Right lobe of liver (tissue), 6 donors: ENCODE measurements around the gene SUPV3L1. TPM values are rescaled to one million over a fixed set of nuclear protein-coding genes. Genes with fewer than 3 reads are reported as not detected.
A peak's percentile ranks its signal among the peaks of the same experiment; 100 is the strongest.

Source experiments
- ATAC-seq, 4 donors: fragments of 200-7000 bp; cut with Tn5 transposase; one replicate each; pipeline ENCODE4 v1.9.1; 2020; ENCODE audit warnings: mild to moderate bottlenecking in 4 of 4, moderate library complexity in 4 of 4
- DNase-seq, 3 donors: peaks; one replicate each; pipeline ENCODE4 v3.0.0-alpha.2; 2020
- H3K27ac ChIP-seq, 3 donors: fragments of 200-600 bp; one replicate each; pipeline ENCODE4 v1.8.0; 2022
- H3K27me3 ChIP-seq, 2 donors: fragments of 200-600 bp; one replicate each; pipeline ENCODE4 v1.8.0; 2022
- H3K36me3 ChIP-seq, 4 donors: fragments of 200-600 bp; sonication (generic) in 1 of 4; one replicate each; pipeline versions ENCODE4 v1.5.1 to v1.8.0; 2017 to 2022; ENCODE audit warnings: control low read depth in 1 of 4
- H3K4me1 ChIP-seq, 4 donors: fragments of 200-600 bp; sonication (generic) in 1 of 4; one replicate each; pipeline versions ENCODE4 v1.5.1 to v1.8.0; 2017 to 2022; ENCODE audit warnings: control low read depth in 1 of 4
- H3K4me3 ChIP-seq, 3 donors: fragments of 200-600 bp; one replicate each; pipeline ENCODE4 v1.8.0; 2022
- H3K9me3 ChIP-seq, 4 donors: fragments of 200-600 bp; sonication (generic) in 1 of 4; one replicate each; pipeline versions ENCODE4 v1.5.1 to v1.8.0; 2017 to 2022; ENCODE audit warnings: control low read depth in 1 of 4
- CTCF ChIP-seq, 4 donors: fragments of 200-600 bp in 3 of 4; fragments of 450-650 bp in 1 of 4; IDR thresholded peaks; one replicate each; pipeline versions ENCODE4 v1.5.1 to v1.8.0; 2016 to 2022; ENCODE audit warnings: antibody characterized with exemption in 4 of 4, mild to moderate bottlenecking in 2 of 4
- POLR2A ChIP-seq: fragments of 450-650 bp; IDR thresholded peaks from one replicate; pipeline ENCODE4 v1.6.1; 2017; ENCODE audit warnings: antibody characterized with exemption, mild to moderate bottlenecking
- WGBS: methylation state at CpG from one replicate; pipeline ENCODE4 v1.1.6; 2018; ENCODE audit warnings: low coverage, low lambda C conversion rate; ENCODE audit not compliant: insufficient coverage; ENCODE audit errors: missing lambda C conversion rate; 5-methylcytosine and 5-hydroxymethylcytosine counted together
- intact Hi-C, 2 donors: fragments of 100-400 bp; cut with DNase I; formaldehyde crosslinking; loops; one replicate each; pipeline versions ENCODE4 v1.11.2 to v1.14.1; 2022
- total RNA-seq, 6 experiments: library from RNA; depleted of rRNA in 2 of 6; stranded (reverse); fragments of >200 nt in 2 of 6; fragmentation: NEBNext Ultra II Directional in 3 of 6; extraction: Animal tissue kit (Norgen Biotek cat#: 25700) in 3 of 6; gene quantifications; one replicate each; pipeline versions ENCODE4 v1.1.0 to v1.2.4, GENCODE V29; 2016 to 2023
- donor health status: DM: no; HTN: yes; CAD: no.
- donor health status: DM: no; HTN: no; CAD: no.
- donor health status: DM: no; HTN: no; CAD: no.
- donor health status: DM: no; HTN: yes; CAD: no.
- donor health status: DM: no; HTN: yes; CAD: no.

Gene SUPV3L1
- total RNA-seq, 6 experiments from 2014 or later, result 18.4 to 28.5 (median 22.6) TPM

- TF ChIP-seq POLR2A, result no peak
- no peak for TF ChIP-seq CTCF (IDR thresholded peaks at IDR 0.05)
- Histone ChIP-seq H3K4me1 (peaks cover 0 to 4% (median 0%) of the 10 kb centered on the region in 4 donors), H3K27ac (no peak overlapping the region), H3K4me3 (no peak overlapping the region), H3K9me3 (no peaks in the 10 kb centered on the region), H3K36me3 (no peaks in the 10 kb centered on the region), H3K27me3 (no peaks in the 10 kb centered on the region)
- WGBS, result 39% methylated on average over 10 of the region's 10 CpGs
- ATAC-seq (no peak), DNase-seq (no peak)
- intact Hi-C loops, result no loop called here
Observed at GRCh38 chr10:69215405-69216171, 35.6 kb downstream of the SUPV3L1 start.

DNA sequence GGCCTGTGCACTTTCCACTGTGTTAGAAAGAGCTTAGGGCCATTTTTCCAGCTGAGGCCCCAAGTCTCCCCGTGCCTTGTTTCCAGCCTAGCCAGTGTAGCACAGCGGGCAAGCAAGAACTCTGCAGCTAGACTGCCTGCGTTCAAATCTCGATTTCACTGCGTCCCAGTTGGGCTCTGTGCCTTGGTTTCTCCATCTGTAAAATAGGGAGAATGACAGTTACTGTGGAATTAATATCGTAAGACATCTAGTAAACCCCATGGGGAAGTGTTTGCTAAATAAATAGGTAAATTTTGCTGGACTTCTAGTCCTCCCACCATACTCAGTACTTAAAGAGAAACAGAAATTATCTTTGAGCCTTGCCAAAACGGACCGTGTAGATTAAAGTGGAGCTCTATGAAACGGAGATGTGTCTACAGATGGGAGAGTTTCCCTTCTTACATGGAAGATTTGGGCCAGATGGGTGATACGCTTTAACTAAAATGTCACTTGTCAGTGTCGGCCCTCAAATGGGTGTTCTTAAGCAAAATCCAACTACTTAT lies 36.6 kb downstream of the SUPV3L1 start:
- DNase-seq (no peak), ATAC-seq (no peak)
- Histone ChIP-seq H3K27me3 (no peaks in the 10 kb centered on the region), H3K9me3 (no peaks in the 10 kb centered on the region), H3K4me3 (no peak overlapping the region), H3K27ac (no peak overlapping the region), H3K4me1 (peaks cover 0 to 6% (median 0%) of the 10 kb centered on the region in 4 donors), H3K36me3 (no peaks in the 10 kb centered on the region)
- 80% methylated on average over 10 of the region's 11 CpGs for WGBS
- TF ChIP-seq POLR2A (no peak), CTCF (IDR thresholded peaks at IDR 0.05) (no peak)
- intact Hi-C loops, result no loop called here

DNA sequence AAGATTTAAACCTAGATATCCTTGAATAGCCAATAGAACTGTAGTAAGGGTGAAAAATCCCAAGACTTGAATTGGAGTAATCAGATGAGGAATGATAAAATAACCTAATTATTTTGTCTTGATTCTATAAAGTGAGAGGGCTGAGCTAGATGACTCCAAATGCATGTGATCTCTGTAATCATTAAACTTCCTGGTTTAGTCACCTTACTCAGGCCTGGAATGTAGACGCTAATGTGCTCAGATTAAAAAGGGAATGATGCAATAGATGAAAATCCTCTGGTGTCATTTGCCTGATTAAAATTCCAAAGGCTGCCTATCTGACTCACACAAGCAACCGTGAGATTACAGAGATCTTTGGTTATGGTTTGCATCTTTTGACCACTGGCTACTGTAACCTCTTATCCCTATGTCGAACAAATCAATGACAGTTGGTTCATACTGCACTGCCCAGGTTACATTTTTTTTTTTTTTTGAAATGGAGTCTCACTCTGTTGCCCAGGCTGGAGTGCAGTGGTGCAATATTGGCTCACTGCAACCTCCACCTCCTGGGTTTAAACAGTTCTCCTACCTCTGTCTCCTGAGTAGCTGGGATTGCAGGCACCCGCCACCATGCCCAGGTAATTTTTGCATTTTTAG lies 37.2 kb downstream of the SUPV3L1 start:
- no peaks in the 10 kb centered on the region for H3K36me3 ChIP-seq
- 34% methylated on average over 4 of the region's 4 CpGs for WGBS
- no peaks in the 10 kb centered on the region for H3K9me3 ChIP-seq
- TF ChIP-seq CTCF (IDR thresholded peaks at IDR 0.05), result no peak
- TF ChIP-seq POLR2A, result no peak
- peaks cover 0 to 6% (median 0%) of the 10 kb centered on the region in 4 donors for H3K4me1 ChIP-seq
- DNase-seq (no peak), ATAC-seq (peak in 2 of 4 donors; percentile 17 to 70)
- intact Hi-C loops, result no loop called here
- no peak overlapping the region for H3K4me3 ChIP-seq
- no peaks in the 10 kb centered on the region for H3K27me3 ChIP-seq
- no peak overlapping the region for H3K27ac ChIP-seq

- whole genome bisulfite sequencing, result 85% methylated on average over 6 of the region's 6 CpGs
Observed at GRCh38 chr10:69218831-69219230, 38.8 kb downstream of the SUPV3L1 start.

More at GRCh38 chr10:69218831-69219230, 38.8 kb downstream of the SUPV3L1 start:
- Histone ChIP-seq H3K36me3 (no peaks in the 10 kb centered on the region), H3K4me3 (no peak overlapping the region), H3K27ac (no peak overlapping the region), H3K4me1 (peaks cover 0 to 6% (median 0%) of the 10 kb centered on the region in 4 donors), H3K27me3 (no peaks in the 10 kb centered on the region), H3K9me3 (no peaks in the 10 kb centered on the region)
- intact Hi-C loops, result no loop called here
- DNase-seq (no peak), ATAC-seq (no peak)
- TF ChIP-seq CTCF (IDR thresholded peaks at IDR 0.05) (no peak), POLR2A (no peak)
